ENCODE data around the gene ROMO1.
"Not testable (repeated sequence)": the region's sequence is repeated elsewhere in the genome, so short reads cannot be mapped to it uniquely, and the experiment has no call there.

The ROMO1 gene

GRCh38 chr20:35710039-35710438, 10.8 kb downstream of the ROMO1 start:
- DNase-seq (ENCODE audit: low read depth in 1 of 2, low spot score in 1 of 2): no peak

DNA sequence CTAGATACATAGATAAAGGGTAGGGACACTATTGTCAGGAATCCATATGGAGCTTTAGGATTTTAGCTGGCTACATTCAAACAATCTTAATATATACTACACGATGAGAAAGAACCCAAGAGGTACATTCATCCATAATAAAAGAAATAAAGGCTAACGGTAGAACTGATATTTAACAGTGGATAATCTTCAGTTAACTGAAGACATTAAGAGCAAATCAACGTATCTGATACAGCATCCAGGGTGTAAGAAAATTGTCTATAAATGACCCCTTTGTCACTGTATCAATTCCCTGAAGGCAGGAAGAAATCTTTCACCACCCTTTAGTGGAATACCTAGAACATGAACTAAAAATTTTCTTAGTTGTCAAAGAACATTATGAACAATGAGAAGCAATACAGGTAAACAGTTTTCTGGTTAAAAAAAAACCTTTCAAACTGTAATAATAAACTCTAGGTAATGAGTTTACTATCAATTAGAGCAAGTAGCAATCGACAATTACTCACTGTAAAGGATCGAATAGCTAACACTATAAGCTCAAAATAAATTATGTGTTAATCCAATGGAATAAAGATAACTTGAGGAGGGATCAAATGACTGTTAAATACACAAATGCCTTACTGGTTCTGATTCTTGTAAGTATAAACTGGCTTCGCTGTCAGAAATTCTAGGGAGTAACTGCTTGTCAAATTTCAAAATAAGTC, 11.8 kb downstream of the ROMO1 start:
- DNase-seq (ENCODE audit: low read depth in 1 of 2, low spot score in 1 of 2): no peak

DNA sequence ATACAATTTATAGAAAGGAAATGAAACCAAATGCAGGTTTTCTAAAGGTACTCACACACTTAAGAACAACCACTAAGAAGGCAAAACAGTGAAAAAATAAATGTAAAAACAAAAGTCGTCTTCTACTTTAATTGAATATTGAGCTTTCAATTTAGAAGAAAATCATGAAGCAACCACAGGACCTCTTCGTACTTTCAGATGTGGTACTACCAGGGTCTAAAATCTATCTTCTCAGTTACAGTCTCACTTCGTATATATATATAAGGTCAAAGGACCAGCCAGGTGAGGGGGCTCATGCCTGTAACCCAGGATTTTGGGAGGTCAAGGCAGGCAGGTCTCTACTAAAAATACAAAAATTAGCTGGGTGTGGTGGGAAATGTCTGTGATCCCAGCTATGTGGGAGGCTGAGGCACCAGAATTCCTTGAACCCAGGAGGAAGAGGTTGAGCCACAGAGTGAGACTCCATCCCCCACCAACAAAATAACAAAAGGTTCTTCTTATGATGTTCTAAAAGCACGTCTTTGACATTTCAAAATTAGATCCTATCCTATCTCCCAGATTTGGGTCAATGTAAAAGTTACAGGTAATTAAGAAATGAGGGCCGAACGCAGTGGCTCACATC, 12.5 kb downstream of the ROMO1 start:
- no peak for DNase-seq (ENCODE audit: low read depth in 1 of 2, low spot score in 1 of 2)

GRCh38 chr20:35713120-35713519, 13.9 kb downstream of the ROMO1 start:
- DNase-seq (ENCODE audit: low read depth in 1 of 2, low spot score in 1 of 2): not testable (repeated sequence)

DNA sequence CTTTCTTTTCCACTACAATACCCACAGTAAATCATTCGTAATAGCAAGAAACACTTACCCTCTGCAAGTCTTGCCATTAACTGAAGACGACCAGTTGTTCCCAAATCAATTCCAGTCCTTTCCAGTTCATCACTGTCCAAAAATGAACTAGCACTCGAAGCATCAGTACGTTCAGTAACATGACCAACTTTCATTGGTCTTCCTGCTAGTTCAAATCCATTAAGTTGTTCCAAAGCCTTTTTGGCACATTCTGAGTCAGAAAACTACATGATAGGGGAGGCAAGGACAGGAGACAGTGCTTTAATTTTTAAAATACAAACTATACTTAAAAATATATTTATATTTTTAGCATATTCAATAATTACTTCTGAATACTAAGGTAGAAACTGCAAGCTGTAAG, 14.9 kb downstream of the ROMO1 start:
- DNase-seq (ENCODE audit: low read depth in 1 of 2, low spot score in 1 of 2): no peak

DNA sequence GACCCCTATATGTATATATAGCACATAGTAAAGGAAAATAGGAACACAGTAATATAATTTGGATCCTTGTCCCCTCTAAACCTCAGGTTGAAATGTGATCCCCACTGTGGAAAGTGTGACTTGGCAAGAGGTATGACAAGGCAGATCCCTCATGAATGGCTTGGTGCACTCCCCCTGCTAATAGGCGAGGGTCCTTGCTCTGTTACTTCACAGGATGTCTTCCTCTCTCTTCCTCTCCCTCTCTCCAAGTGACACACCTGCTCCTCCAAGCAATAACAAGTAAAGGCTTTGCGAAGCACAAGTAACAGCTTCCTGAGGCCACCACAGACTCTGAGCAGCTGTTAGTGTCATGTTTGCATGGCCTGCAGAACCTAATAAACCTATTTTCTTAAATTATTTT, 16.4 kb downstream of the ROMO1 start:
- DNase-seq (ENCODE audit: low read depth in 1 of 2, low spot score in 1 of 2): no peak

DNA sequence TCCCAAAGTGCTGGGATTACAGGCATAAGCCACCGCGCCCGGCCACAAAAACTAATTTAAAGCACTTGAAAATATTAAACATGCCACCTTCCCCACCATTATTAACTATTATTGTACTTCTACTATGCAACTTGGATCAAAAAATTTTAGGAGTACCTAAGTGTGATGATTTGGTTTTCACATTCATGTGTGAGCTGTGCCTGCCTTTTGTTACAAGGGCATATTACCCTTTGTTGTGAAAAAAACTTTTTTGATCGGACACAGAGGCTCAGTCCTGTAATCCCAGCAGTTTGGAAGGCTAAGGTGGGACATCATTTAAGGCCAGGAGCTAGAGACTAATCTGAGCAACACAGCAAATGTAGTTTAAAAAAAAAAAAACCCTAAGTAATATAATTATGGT, 17.1 kb downstream of the ROMO1 start:
- DNase-seq (ENCODE audit: low read depth in 1 of 2, low spot score in 1 of 2): no peak

DNA sequence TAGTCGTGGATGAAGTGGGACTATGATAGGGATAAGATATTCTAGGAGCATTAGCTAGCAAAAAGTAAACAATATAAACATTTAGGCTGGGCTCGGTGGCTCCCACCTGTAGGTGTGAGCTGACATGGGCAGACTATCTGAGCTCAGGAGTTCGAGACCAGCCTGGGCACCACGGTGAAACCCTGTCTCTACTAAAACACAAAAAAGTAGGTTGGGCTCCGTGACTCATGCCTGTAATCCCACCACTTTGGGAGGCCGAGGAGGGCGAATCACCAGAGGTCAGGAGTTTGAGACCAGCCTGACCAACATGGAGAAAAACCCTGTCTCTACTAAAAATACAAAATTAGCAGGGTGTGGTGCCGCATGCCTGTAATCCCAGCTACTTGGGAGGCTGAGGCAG, 19.1 kb downstream of the ROMO1 start:
- not testable (repeated sequence) for DNase-seq (ENCODE audit: low read depth in 1 of 2, low spot score in 1 of 2)

DNA sequence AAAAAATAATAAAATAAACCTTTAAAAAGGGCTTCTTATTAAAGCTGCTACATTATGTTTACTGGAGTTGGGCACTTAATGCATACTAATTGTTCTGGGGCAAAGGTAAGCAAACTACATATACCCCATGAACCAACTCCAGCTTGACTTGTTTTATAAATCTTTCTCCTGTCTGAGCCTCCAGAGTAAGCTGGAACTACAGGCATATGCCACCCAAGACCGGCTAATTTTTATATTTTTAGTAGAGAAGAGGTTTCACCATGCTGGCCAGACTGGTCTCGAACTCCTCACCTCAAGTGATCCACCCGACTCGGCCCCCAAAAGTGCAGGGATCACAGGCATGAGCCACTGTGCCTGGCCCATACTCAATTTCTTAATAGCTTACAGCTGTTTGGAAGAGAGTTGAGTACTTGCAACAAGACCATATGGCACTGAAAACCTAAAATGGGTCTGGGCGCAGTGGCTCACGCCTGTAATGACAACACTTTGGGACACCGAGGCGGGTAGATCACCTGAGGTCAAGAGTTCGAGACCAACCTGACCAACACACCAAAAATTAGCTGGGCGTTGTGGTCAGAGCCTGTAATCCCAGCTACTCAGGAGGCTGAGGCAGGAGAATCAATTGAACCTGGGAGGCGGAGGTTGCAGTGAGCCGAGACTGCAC, 19.9 kb downstream of the ROMO1 start:
- no peak for DNase-seq (ENCODE audit: low read depth in 1 of 2, low spot score in 1 of 2)

- DNase-seq (ENCODE audit: low read depth in 1 of 2, low spot score in 1 of 2): no peak
Observed at GRCh38 chr20:35719717-35720116, 20.5 kb downstream of the ROMO1 start.

DNA sequence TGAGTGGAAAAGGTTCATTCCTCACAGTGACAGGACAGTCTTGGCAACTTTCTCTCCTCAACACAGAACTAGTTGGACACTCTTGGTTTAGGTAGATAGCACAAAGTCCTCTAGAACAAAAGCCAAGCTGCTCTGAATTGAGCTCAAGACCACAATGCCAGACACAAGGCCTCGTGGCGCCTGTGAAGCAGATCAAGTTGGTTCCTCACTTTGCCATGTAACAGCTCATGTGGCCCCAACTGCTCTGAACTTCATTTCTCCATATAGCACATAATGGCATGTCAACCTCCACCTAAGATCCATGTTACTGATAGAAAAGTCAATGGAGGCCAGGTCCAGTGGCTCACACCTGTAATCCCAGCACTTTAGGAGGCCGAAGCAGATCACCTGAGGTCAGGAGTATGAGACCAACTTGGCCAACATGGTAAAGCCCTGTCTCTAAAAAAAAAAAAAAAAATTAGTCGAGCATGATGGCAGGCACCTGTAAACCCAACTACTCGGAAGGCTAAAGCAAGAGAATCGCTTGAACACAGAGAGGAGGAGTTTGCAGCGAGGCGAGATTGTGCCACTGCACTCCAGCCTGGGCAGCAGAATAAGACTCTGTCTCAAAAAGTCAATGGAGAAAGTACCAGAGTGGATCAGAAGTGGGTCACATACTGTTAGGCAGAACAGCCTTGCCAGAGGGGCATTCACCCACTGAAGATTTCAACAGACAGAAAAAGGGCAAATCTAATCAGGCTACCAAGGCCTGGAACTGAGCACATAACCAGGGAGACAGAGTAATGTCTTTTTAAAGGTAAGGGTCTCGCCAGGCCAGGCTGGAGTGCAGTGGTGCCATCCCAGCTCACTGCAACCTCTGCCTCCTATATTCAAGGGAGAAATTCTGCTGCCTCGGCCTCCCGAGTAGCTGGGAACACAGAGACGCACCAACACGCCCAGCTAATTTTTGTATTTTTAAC, 21.2 kb downstream of the ROMO1 start:
- no peak for DNase-seq (ENCODE audit: low read depth in 1 of 2, low spot score in 1 of 2)

- DNase-seq (ENCODE audit: low read depth in 1 of 2, low spot score in 1 of 2): no peak
Observed at GRCh38 chr20:35721219-35721618, 22.0 kb downstream of the ROMO1 start.

GRCh38 chr20:35721621-35722020, 22.4 kb downstream of the ROMO1 start:
- DNase-seq (ENCODE audit: low read depth in 1 of 2, low spot score in 1 of 2): no peak

DNA sequence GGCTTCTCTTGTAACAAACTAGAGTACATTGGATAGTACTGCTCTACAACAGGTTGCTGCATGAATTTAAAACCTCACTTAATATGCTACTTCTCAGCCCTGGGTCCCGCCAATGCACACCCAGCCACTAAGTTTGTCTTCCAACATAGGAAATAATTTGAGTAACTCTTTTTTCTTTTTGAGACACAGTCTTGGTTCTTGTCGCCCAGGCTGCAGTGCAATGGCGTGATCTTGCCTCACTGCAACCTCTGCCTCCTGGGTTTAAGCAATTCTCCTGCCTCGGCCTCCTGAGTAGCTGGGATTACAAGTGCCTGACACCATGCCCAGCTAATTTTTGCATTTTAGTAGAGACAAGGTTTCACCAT, 24.1 kb downstream of the ROMO1 start:
- not testable (repeated sequence) for DNase-seq (ENCODE audit: low read depth in 1 of 2, low spot score in 1 of 2)

- DNase-seq (ENCODE audit: low read depth in 1 of 2, low spot score in 1 of 2): not testable (repeated sequence)
Observed at GRCh38 chr20:35723652-35724320, 24.6 kb downstream of the ROMO1 start.

DNA sequence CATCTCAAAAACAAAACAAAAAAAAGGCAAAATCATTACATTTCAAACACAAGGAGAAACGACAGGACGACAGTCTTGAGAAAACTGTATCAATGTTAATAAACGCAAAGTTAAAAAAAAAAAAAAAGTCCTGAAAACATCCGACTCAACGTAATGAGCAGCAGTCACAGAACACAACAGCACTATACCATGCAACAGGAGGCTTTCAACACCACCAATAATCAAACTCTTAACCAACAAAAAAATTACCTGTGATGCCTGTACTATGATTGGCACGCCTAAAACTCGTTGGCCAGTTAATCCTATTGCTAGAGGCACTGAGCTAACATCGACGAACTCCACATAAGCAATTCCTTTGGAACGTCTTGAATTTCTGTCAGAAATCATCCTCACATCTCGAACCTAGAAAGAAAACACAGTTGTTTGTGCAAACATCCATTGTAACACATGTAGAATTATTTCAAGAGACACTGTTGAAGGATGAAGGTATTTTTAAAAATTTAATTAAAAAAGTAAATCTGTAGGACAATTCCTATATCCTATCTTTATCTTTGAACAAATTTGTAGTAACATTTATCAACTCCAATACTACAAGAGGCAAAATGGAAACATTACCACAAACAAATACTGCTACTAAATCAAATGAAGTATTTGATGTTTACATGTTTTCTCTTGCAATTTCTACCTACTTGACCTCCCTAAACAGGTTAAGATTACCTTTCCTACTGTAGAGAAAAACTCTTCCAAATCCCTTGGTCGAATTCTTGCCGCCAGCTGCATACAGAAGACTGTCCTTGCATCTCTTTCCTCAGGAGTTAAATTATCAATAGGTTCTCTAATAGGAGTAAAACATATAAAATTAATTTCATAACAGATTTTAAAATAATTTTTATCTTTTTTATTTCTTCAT, 25.4 kb downstream of the ROMO1 start:
- DNase-seq (ENCODE audit: low read depth in 1 of 2, low spot score in 1 of 2): no peak

- DNase-seq (ENCODE audit: low read depth in 1 of 2, low spot score in 1 of 2): no peak
Observed at GRCh38 chr20:35726842-35727711, 27.9 kb downstream of the ROMO1 start.

- DNase-seq (ENCODE audit: low read depth in 1 of 2, low spot score in 1 of 2): no peak
Observed at GRCh38 chr20:35729283-35729807, 30.1 kb downstream of the ROMO1 start.
